Stimulated activated CD4-positive, alpha-beta T cell treated with anti-CD3 and anti-CD28 coated beads, Interleukin-15, amount 100 ng/mL, for 24 hours (primary cell): ENCODE measurements around the gene NBEA.

Source experiments
- DNase-seq: peaks from one replicate; pipeline ENCODE4 v3.0.0-alpha.2; 2020

Gene NBEA

DNA sequence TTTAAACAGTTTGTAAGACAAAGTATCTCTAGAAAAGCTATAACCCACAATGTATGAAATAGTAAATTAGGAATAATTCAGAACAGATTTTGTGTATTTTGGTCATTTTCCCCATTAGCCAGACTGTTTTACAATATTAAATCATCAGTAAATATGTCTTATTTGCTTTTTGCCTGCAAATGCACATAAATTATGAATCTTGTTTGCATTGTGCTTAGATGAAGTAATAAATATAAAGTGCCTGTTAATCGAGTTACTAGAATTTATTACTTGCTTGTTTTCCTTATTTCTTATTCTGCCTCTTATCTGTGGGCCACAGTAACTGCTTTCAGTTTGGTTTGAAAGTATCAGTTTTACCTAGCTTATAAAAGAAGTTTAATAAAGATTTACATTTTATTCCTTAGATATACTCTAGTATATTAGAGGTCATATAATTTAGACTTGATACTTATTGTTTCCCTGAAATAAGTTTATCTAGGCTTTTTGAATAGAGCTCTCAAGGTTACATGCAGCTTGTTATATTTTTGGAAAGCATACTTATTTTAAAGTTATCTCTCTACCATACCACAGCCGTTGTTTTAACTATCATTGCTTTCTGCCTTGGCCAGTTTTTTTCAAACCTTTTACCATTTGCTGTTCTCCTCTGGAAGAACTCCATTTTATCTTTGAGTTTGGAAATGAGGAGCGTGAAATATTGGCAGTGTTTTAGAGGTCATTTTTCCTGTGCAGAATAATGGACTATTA, 238.0 kb downstream of the NBEA start:
- no peak for DNase-seq

DNA sequence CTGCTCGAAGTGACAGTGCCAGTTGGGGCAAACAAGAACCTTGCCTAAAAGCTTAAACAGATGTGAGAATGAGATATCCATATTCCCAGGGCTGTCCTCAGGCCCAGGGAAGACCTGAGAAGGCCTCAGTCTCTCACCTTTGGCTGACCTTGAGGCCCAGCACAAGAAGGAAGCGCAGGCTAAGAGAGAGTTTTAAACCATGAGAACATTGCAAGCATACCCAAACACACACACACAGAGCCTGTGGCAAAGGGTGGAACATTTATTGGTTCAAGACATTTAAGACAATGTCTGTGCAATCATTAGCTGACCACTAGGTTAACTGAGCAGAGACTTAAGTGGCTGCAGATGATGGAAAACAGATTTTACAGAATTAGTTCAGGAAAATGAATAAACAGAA, 248.2 kb downstream of the NBEA start:
- DNase-seq: no peak

DNA sequence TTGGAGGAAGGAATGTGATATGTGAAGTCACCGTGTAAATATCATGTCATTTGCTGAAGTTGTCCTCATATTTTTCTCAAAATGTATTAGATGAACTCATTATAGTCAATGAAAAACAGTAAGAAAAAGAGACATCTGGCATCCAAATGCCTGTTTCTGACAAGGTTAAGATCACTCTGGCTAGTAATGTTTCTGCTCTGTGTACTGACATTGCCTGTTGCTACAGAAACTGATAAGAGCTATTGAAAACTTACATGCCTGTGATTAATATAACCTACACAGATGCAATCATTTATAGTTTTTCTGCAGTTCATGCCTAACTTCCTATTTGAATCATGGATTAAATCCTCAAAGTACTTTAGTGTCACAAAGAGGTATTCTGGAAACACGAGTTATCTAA, 249.8 kb downstream of the NBEA start:
- DNase-seq: no peak

DNA sequence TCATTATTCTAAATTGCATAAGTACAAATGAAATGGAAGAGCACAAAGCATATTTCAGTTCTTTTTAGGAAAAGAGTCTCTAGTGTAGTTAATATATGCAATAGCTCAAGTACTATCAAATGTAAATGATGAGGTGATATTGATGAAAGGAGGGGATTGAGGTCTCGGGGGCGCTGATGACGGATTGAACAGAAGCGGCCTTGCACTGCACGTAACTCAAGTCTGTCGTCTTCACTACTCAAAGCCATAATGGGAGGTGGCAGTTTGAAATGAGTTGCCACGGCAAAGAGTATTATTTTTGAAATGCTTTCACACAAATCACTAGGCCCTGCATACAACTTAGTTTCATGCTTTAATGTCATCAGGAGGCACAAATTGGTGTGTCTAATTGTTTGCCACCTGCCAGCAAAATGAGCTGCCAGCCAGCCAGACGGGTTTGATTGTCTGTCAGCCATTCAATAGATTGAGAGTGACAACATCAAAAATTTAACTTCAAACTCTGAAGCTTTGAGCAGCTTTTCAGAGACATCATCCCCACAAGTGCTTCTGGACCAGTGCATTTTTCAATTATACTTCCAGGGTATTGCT, 256.6 kb downstream of the NBEA start:
- DNase-seq: no peak

DNA sequence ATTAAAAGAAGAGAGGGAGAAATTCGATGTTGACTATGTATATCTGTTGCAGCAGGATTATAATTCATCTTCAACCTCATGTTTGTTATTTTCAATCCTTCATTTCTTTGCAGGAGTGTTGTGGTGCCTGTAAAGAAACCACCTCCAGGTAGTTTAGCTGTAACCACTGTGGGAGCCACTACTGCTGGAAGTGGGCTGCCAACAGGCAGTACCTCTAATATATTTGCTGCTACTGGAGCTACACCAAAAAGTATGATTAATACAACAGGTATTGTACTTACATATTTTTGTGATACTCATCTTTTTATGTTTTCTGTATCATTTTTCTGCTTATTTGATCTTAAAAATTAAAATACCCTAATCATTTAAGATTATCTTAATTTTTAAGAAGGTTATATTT, 266.5 kb downstream of the NBEA start:
- no peak for DNase-seq

DNA sequence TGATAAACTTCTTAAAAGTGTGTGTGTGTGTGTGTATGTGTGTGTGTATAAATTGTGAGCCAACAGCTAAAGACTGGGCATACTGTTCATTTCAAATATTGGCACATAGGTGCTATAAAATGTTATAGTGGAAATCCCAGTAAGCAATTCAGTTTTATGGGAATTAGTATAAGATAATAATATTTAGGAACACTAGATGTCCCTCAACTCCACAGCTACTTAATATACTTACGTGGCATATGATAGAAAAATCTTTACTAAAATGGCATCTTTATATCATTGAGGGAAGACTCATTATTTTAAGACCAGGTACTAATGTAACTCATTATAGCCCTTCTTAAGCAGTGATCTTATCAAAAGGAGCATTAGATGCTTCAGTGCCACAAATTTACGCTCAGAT, 268.2 kb downstream of the NBEA start:
- DNase-seq: no peak

DNA sequence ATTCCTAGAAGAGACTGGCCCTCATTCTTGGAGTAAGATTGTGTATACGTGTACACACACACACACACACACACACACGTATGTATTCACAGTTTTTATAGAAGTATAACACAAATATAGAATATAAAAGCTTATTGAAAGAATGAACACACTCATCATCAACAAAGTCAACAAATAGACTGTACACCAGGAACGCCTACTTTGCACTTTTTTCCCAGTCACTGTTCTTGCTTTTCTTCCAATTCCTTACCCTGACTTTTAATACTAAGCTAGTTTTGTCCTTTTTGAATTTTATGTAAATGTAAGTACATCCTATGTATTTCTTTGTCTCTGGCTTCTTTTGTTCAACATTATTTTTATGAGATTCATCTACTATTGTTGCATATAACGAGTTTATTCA, 269.9 kb downstream of the NBEA start:
- no peak for DNase-seq

DNA sequence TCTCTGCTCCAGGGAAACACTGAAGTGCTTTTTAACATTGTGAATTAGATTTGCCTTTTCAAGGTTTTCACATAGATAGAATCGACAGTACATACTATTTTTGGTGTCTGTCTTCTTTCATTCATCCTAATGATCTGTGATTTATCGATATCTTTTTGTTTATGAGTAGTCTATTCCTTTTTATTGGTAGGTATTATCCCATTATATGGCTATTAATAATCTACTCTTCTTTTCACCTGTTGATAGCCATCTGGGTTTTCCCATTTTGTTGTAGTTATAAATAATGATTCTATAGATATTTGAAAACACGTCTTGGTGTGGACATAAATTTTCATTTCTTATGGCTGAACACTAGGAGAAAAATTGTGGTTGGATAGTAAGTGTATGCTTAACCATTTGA, 271.8 kb downstream of the NBEA start:
- no peak for DNase-seq

DNA sequence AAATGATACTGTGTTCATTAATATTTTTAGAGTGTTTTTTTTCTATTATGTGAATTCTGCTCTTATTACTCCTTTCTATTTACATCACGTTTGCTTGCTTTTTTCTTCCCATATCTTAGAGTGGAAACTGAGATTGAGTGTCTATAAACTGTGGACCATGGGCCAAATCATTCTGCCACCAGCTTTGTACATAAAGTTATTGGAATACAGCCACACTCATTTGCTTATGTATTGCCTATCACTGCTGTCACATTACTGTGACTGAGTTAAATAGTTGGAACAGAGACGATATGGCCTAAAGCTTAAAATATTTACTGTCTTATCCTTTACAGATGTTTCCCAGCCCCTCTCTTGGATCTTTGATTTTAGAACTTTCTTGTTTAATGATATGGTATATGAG, 274.1 kb downstream of the NBEA start:
- no peak for DNase-seq

DNA sequence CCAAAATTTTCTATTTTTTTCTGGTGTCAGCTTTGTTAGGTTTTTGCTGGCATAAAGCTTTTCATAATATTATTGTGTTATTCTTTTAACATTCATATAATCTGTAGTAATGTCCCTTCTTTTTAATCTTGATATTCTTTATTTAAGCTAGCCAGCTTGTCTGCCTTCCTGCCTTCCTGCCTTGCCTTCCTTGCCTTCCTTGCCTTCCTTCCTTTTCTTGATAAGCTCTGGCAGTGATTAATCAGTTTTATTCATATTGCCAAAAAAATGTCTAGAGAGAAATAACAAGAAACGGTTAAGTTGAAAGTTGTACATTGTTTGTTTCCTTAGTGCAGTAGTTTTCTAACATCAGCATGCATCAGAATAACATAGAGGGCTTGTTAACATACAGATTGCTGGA, 277.0 kb downstream of the NBEA start:
- DNase-seq: no peak

DNA sequence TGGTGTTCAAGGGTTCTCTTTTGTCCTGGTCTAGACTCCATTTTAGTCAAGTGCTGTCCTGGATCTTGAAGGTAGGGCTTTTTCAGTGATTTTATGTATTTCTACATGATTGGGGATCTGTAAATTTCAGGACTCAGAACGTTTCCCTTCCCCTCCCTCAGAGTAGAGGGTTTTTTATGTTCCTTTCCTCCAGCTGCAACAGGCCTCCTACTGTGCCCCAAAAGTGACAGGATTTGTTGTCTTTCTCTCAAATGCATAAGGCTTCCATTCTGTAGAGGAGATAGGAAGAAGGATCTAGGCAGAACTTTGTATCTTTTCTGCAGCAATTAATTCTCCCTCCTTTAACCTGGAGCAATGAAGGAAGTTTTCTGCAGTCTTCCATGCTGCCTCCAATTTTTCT, 283.1 kb downstream of the NBEA start:
- no peak for DNase-seq

DNA sequence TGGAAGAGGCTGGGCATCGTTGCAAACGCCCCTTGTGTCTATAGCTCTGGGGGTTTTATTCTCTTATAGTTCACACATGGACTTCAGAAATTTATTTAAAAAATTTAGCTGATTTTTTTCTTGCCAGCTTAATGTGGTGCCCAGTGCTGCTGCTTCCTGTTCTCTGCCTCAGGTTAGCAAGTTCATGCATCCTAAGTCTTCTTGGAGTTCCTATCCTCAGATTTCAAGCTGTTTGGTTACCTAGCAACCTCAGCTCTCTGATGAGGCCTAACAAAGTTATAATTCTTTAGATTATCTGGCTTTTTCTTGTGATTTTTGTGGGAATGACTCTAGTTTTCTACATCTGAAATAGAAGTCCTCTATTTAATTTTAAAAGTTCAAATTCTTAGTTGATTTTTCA, 283.5 kb downstream of the NBEA start:
- no peak for DNase-seq

DNA sequence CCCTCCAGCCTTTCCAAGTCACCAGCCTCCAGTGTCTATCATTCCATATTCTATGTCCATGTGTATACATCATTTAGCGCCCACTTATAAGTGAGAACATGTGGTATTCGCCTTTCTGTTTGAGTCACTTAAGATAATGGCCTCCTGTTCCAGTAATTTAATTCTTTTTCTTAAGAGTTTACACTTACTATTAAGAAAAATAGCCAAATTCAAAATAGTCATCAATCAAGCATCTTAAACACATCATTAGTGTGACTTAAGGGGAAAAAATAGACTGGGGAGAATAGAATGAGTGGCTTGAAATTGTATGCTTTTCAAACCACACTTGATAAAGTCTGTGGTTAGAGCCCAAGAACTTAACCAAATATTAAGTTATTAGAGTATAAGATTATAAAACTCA, 286.5 kb downstream of the NBEA start:
- no peak for DNase-seq

DNA sequence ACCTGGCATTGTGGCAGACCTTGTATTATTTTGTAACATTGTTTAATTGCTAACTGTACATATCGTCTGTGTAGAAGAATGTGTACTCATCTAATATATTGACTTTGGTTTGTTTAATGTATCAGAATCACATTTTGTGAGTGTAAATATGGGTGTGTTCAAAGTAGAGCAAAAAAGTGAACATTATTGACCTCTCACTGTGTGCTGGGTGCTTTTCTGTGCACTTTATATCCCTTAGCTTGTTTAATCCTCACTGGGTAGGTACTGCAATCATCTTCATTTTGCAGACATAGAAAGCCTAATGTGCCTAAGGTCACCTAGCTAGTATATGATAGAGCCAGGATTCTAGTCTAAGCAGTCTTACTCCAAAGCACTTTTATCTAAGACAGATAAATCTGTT, 289.4 kb downstream of the NBEA start:
- no peak for DNase-seq

DNA sequence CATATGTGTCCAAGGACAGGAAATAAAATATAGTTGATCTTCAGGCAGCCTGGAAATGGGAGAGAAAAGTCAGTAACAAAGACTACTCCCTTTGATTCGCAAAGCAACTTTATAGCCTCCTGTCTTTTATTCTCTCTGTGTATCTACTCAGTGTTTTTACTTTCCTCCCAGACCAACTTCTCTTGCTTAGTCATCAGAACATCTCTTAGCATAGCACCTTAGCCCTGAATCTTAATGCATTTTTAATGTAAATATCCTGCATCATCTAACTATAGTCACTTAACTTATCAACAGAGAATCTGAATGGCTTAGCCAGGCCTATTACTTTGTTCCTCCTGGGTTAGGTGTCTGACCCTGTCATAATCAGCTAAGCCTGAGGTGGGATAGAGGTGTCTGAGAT, 296.2 kb downstream of the NBEA start:
- DNase-seq: no peak

DNA sequence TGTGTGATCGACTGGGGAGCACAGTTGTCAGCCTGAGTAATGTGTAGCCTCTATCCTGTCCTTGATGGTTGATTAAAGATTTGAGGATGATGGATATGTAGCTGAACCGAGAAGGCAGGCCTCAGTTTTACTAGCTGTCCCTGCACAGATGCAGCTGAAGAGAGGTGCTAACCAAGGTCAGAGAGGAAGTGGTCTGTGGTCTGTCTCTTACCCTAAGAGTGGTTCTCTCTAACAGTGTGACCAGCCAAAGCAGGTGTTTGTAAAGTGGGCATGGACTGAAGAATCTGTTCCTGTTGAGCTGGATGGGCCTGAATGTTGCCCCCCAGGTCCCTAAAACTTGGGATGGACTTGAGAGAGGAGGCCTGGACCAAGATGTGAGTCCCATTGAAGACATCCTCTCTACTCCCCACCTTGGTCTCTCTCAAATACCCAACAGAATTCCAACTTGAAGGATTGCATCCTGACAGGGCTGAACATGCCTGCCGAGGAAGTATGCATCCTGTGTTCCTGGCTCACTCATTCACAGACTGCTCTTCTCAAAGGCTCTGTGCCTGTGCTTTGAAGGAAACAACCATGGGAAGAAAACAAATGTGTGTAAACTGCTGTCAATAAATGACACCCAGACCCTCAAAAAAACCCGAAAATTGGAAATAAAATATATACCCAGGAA, 310.6 kb downstream of the NBEA start:
- DNase-seq: no peak

DNA sequence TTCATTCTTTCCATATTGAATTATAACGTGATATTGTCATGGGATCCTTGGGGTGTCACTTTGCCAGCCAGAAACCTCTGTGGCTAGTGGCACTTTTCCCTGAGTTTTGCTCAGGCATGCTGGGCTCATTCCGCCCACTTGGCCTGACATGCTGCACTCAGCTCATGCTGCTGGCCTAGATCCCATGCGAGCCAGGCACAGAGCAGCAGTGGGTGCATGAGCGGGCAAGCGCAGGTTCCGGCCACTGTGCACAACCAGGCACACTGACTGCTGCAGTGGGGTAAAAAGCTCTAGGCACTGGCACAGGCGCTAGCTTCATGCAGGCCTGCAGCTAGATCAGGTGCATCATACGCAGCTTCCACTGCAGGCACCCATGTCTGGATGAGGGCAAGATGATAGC, 313.2 kb downstream of the NBEA start:
- no peak for DNase-seq

DNA sequence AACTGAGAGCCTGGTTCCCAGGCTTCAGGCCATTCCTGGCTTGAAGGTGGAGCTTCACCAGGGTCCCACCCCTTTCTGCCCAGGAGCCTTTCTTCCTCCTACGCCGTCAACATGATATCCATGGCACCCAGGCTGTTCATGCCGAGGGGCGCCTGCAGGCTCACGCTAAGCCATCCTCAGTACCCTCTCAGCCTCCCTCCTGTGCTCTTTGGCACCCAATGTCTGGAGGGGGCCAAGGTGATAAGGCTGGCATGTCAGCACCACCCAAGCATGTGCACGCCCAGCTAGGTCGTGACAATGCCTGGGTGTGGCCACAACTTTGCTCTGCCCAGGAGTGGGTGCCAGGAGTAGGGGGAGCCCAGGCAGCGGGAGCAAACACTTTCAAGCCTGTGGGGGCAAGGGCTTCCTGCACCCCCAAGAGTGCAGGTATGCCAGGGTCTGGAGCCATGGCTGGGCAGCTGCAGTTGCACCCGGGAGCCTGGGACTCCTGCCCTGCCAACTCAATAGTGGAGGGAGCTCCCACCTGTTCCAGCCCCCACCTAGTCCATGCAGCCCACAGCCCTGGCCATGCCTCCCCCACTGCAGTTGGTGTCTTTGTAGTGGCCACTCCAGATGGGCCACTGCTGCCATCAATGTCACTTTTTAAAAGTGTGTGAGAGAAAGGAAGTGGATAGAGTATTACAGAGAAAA, 314.5 kb downstream of the NBEA start:
- DNase-seq: no peak

DNA sequence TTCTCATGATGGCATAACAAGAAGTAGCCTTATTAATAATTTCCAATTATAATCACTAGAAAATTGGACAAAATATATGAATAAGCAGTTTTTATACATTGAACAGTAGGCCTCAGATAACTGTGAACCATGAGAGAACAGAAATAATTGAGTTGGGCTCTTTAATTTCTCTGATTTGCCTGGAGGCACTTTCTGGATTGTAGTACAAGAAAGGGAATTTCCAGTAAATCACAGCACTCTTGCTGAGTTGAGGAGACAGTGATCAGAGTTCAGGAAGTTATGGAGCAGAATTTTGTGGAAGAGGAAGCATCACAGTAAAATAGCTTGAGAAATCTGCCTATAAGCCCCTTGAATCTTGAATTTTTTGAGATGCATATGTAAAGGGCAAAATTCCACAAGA, 318.2 kb downstream of the NBEA start:
- DNase-seq: no peak

DNA sequence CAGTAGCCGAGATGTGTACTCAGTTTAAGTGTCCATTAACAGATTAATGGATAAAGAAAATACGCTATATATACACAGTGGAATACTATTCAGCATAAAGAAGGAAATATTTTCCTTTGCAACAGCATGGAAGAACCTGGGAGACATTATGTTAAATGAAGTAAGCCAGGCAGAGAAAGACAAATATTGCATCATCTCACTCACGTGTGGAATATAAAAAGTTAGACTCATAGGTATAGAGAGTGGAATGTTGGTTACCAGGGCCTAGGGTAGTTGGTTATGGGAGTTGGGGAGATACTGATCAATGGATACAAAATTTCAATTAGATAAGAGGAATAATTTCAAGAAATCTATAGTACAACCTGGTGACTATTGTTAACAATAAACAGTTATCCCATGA, 324.3 kb downstream of the NBEA start:
- no peak for DNase-seq

DNA sequence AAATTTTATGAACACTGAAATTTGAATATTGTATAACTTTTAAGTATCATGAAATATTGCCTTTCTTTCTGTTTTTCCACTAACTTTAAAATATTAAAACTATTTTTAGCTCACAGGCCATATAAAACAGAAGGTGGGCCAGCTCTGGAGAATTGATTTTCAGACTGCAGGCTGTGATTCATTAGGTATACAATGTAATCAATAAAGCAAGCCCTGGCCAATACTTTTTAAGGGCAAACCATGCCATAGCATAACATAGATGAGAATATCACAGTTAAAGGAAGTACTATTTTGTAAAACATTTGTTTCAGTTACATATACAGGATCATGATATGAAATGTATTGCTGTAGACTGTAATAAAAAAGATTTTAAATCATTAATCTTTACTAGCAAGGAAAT, 336.8 kb downstream of the NBEA start:
- no peak for DNase-seq

DNA sequence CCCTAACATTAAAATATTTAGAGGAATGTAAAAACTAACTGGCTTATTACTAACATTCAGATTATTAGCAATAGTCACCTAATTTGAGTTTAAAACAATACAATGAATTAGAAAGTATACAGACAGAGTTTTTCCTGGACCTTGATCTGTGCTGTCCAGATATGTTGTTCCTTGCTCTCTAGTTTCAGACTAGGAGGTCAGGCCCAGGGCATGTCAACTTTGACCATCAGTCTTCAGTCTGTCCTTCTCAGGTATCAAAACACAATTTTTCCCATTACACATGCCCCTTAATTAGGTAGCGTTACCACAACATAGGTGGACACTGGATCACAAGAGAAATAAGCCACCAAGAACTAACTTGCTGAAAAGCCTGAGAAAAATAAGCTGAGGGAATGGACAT, 337.4 kb downstream of the NBEA start:
- no peak for DNase-seq

DNA sequence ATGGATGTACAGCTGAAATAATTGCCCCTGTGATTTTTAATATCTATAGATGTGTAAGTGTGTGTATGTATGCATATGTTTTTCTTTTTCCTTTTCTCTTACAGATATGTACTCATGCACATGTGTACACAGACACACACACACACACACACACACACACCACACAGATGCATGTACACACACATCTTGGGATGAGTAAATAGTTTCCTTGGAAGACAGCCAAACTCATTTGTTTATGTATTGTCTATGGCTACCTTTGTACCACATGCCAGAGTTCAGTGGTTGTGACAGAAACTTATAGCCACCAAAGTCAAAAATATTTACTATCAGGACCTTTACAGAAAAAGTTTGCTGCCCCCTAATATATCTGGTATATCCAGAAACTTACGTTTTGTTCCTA, 341.8 kb downstream of the NBEA start:
- no peak for DNase-seq

DNA sequence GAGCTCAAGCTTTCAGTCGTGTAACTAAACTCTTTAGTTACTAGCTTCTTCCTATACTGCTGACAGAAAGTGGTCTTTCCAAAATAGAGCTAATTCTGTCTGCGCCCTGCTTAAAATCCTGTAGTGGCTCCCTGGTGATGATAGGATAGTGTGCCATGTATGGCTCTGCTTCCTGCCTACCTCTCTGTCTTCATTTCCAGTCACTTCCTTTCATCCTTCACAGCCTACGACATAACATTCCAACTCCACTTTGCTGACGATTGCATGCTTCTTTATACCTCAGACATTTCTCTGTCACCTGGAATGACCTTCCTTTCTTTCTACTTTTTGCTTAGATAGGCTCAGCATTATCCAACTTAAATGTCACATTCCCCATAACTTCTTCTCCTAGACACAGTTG, 343.6 kb downstream of the NBEA start:
- no peak for DNase-seq
